Stimulated activated CD4-positive, alpha-beta T cell treated with anti-CD3 and anti-CD28 coated beads, Interleukin-2, amount 100 ng/mL, for 48 hours (primary cell): ENCODE measurements around the gene SLIT3.

ENCODE experiments used
- DNase-seq, 2 donors: peaks; one replicate each; pipeline ENCODE4 v3.0.0-alpha.2; 2020

The SLIT3 gene

GRCh38 chr5:168844016-168844921 lies 456.7 kb downstream of the SLIT3 start:
- DNase-seq = no peak

DNA sequence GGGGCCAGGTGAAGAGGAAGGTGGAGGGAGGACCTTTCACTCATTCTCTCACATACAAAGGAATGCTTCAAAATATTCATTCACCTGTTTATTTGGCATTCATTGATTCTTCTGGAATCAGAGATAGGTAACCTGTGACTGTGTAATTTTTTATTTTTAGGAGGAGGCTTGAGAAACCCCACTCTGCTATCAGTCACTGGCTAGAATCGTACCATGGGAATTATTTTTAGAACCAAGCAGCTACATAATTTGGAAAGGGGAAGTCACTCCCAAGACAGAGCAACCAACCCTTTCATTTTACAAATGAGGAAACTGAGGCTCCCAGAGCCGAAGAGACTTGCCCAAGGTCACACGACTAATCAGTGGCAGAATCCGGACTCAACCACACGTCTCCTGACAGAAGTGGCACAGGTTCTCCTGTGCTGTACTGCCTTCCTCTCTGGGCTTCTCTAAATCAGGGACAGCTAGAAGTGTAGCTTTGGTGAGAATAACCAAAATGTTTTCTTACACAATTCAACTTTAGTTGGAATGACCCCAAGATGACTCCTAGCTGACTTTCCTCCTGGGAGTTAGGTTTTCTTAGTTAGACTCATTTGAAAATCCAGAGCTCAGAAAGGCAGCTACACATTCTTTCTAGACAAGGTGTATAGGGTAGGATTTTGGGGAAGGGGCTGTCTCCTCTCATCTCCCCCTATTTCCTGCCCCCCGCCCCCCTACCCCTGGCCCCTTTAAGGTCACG lies 457.5 kb downstream of the SLIT3 start:
- no peak for DNase-seq

GRCh38 chr5:168842571-168843205 lies 458.3 kb downstream of the SLIT3 start:
- no peak for DNase-seq

DNA sequence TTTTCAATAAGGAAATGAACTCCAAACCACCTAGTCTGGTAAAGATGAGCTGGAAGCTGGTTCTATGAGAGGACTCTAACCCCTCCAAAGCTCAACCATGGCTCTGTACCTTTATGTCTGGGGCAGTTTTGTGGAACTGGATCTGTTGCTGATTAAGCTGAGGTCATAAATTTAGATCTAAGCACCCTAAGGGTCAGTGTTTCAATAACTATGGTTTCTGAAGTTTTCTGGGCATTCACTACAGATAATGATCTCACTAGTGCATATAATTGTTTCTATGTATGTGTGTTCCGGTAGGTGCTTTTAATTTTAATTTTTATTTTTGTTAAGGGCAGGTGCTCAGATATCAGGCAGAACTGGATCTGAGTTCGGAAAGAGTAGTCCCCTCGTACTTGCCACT lies 463.1 kb downstream of the SLIT3 start:
- DNase-seq = no peak

GRCh38 chr5:168836603-168837231 lies 464.2 kb downstream of the SLIT3 start:
- DNase-seq = no peak

DNA sequence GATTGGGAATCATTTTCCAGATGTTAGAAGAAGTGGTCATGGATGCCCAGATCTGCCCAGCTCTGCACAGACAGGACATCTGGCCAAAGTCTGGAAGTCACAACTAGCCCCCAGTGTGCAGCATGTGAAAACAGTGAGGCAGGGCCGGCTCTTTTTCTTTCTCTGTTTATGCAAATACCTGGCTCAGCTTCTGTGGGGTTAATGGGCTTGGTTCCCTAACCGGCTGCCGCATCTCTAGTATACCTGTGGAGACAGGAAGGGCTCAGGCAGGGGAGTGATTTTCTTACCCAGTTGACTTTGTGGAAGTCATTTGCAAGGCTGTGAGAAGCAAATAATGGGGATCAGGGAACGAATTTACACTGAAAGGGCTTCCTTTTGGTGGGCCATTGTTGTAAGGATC lies 467.0 kb downstream of the SLIT3 start:
- no peak for DNase-seq

- no peak for DNase-seq
Measured at GRCh38 chr5:168833383-168833782, 467.6 kb downstream of the SLIT3 start.

DNA sequence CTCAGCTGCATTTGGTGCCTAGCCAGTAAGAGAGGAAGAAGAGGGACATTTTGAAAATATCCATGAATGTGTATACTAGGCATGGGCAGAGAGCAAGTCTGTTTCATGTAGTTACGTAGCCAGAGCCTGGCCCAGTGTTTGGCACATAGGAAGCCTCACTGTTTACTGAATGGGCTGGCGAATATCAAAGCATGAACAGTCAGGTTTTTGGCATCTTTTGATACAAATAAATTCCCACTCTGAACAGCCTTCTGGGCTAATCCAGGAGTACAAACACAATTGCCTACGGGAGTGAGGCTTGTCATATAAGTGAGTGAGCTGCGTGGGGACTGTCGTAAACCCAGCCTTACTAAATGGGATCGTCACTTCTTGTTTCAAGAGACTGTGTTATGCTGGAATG lies 468.6 kb downstream of the SLIT3 start:
- DNase-seq = no peak

DNA sequence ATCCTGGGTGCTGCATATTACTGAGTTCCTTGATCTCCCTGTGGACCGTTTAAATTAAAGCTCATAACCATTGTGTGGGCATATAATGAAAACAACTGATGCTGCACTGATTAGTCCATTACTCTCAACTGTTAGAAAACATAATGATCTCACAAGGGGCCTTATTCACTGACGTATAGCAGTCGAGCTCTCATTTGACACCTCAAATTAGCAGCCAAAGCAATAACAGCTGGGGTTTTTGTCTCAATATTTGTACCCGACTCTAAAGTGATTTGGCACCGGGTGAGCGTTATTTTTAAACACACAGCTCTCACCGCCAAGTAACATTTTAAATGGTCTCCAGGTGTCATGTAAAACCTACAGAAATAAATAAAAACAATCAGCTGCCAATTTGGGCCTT lies 469.6 kb downstream of the SLIT3 start:
- DNase-seq = no peak

DNA sequence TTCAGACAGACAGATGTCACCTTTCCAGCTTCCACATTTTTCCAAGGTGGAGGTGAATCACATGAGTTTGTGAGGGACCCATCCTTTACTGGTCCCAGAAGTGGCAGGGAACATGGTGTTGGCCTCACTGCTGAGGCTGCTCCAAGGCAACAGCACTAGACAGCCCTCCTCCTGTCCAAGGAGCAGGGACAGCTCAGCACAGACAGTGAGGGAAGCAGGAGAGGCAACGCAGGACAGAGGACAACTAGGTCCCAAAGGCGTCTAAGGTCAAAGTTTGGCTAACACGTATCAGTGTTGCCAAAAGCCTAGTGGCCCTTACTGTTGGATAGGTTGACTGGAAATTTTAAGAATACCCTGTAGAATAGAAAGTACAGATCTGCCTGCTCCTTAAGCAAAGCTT lies 470.1 kb downstream of the SLIT3 start:
- DNase-seq = no peak

- DNase-seq = no peak
Measured at GRCh38 chr5:168829922-168830417, 471.0 kb downstream of the SLIT3 start.

DNA sequence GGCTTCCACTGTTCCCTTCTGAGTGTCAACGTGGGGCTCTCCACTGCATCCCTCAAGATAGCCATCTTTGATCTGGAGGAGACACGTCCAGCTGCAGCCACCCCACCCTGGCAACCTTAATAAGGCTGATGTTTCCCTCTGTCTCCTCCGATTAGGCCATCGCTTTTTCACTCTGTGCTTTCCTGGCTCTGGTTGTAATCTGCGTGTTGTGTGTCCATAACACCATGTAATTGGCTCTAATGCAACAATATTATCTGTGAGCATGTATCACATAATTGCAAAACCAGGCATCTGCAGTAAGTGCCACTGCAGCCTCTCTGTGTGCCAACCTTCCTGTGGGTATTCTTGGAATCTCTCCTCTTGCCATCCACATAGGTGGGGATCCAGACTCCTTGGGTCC lies 471.9 kb downstream of the SLIT3 start:
- DNase-seq = no peak

- DNase-seq = no peak
Measured at GRCh38 chr5:168827636-168828035, 473.3 kb downstream of the SLIT3 start.

DNA sequence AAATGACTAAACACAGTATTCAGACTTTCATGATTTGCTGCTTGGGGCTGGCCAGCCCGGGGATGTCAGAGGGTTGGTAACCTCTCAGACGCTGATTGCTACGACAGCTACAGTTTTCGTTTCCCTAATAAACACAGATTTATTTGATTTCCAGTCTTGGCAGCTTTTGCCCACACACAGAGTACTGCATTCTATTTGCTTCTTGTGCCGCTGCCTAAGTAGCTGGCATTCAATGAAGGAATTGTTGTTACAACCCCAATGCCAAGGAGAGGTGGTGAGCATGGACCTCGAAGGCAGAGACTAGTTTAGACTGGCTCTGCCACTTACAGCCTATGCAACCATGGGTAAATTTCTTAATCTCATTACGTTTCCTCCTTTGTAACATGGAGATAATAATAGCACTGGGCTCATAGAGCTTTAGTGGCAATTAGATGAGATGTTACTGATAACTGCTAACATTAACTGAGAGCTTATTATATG lies 474.7 kb downstream of the SLIT3 start:
- no peak for DNase-seq

DNA sequence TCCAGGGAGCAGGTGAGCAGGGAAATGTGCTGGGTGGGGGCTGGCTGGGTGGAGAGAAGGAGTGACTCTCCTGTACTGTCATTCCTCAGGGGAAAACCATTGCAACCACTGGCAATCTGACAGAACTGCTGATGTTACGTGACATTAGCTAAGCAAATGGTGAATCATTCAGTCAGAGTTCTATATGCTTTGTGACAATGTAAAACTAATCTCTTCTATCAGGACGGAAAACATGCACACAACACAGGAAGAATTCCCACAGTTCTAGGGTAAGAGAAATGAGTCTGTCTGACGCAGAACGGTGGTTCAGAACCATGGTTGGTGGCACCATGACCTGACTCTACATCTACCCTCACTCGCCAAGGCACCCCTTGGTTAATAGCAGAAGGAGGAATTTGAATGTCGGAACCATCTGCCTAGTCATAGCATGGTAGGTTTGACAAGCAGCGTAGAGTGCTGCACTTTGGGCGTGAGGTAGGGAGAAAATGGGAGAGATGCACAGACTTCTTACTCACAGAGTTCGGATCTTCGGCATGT lies 478.1 kb downstream of the SLIT3 start:
- no peak for DNase-seq

- DNase-seq = no peak
Measured at GRCh38 chr5:168822248-168822744, 478.6 kb downstream of the SLIT3 start.

- DNase-seq = no peak
Measured at GRCh38 chr5:168820874-168821273, 480.1 kb downstream of the SLIT3 start.

- DNase-seq = no peak
Measured at GRCh38 chr5:168819004-168819621, 481.8 kb downstream of the SLIT3 start.

GRCh38 chr5:168818558-168818957 lies 482.4 kb downstream of the SLIT3 start:
- no peak for DNase-seq

GRCh38 chr5:168817591-168817990 lies 483.3 kb downstream of the SLIT3 start:
- DNase-seq = no peak

- no peak for DNase-seq
Measured at GRCh38 chr5:168816661-168817060, 484.3 kb downstream of the SLIT3 start.
